HG03565 (cell line): ENCODE results near the gene KCTD2.

Experiments used
- ATAC-seq: cut with Tn5 transposase; IDR thresholded peaks from one replicate; pipeline ENCODE4 v1.9.1; 2021; ENCODE audit warnings: mild to moderate bottlenecking, moderate library complexity; ENCODE audit not compliant: unreplicated experiment

Gene KCTD2

DNA sequence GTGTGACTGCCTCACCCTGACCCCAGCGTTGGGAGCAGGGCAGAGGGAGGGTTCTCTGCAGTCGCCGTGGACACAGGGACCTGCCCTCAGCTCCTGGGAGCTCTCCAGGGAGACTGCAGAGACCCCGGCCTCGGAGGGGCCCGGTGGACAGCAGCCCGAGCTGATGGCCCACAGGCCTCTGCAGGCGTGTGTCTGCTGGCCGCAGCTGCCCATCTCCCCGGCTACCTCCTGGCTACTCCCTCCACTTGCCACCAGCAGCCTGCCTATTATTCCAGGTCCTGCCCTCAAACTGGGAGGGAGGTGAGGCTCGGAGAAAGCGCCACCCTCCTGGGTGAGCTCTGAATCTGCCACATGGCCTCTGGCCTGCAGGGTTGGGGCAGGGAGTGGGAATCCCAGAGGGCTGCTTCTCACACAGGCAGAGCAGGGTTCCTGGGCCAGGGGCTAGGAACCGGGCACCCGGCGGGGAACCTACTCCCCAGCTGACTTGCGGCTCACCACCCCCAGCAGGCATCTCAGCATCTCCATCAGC lies 47.9 kb downstream of the KCTD2 start:
- no peak for ATAC-seq

DNA sequence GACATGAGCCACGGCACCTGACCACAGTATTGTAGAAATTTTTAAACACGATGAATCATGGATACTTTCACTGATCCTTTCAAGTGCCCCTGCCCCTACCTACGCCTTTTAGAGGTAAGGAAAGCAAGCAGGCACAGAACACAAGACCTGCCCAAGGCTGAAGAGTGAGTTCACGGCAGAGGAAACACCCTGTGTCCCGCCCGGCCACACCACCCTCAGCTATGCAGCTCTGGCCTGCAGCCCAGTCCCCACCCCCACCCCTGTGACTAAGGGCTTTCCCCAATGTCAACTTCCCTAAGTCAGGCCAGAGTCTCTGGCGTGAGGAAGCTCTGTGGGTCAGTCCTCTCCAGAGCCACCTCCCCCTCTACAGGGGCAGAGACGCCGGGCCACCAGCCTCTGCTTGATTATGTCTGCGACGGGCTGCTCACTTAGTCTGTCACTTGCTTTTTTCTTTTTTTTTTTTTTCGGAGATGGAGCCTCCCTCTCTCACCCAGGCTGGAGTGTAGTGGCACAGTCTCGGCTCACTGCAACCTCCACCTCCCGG lies 49.1 kb downstream of the KCTD2 start:
- no peak for ATAC-seq

DNA sequence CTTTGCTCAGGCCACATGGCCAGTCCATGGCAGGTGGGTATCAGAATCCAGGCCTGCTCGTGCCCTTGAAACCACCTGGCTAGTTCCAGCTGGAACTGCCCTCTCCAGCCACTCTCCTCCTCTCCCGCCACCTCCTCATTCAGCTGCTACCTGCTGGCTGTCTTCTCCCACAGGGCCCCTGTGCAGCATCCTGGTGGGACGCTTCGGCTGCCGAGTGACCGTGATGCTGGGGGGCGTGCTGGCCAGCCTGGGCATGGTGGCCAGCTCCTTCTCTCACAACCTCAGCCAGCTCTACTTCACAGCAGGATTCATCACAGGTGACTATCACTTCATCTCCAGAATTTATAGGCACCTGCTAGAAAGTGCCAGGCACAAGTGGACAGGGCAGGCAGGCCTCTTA lies 50.8 kb downstream of the KCTD2 start:
- ATAC-seq: no peak

DNA sequence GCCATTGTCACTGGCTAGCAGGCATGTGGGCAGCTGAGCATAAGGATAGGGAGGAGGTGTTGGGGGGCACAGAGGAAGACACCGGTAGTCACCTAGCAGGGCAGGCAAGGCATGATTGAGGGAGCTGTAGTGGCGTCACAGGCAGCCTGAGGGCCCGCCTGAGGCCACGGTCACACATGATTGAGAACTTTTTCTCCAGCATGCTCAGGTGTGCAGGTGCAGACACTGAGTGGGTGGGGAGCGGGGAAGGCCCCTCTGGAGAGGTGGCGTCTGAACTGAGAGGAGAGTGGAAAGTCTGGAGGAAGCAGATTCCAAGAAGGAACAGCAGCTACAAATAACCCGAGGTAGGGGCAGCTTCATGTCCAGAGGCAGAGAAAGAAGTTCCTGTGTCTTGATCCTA lies 51.8 kb downstream of the KCTD2 start:
- ATAC-seq: no peak

DNA sequence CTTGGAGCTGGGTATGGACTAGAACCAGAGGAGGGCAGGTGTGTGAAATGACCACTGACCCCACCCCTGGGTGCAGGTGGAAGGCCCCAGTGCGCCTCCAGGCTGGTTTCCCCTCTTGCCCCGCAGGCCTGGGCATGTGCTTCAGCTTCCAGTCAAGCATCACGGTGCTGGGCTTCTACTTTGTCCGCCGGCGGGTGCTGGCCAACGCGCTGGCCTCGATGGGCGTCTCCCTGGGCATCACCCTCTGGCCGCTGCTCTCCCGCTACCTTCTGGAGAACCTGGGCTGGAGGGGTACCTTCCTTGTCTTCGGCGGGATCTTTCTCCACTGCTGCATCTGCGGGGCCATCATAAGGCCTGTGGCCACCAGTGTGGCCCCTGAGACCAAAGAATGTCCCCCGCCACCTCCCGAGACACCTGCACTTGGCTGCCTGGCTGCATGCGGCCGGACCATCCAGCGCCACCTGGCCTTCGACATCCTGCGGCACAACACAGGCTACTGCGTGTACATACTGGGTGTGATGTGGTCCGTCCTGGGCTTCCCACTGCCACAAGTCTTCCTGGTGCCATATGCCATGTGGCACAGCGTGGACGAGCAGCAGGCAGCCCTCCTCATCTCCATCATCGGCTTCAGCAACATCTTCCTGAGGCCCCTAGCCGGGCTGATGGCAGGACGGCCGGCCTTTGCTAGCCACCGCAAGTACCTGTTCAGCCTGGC lies 53.0 kb downstream of the KCTD2 start:
- no peak for ATAC-seq

DNA sequence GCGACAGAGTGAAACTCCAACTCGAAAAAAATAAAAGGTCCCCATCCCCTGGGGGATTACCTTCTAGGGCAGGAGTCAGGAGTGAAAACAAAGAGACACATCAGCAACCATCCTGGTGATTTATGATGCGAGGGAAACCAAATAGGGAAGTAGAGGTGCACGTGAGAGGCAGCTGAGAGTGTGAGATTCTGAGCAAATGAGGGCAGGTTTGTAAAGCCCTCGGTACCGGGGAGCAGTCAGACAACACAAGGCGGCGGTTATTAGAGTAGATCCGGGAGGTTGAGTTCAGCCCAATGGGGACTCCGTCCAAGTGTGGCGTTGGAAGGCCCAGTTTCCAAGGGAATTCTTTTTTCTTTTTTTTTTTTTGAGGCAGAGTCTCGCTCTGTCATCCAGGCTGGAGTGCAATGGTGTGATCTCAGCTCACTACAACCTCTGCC lies 55.4 kb downstream of the KCTD2 start:
- ATAC-seq: no peak

DNA sequence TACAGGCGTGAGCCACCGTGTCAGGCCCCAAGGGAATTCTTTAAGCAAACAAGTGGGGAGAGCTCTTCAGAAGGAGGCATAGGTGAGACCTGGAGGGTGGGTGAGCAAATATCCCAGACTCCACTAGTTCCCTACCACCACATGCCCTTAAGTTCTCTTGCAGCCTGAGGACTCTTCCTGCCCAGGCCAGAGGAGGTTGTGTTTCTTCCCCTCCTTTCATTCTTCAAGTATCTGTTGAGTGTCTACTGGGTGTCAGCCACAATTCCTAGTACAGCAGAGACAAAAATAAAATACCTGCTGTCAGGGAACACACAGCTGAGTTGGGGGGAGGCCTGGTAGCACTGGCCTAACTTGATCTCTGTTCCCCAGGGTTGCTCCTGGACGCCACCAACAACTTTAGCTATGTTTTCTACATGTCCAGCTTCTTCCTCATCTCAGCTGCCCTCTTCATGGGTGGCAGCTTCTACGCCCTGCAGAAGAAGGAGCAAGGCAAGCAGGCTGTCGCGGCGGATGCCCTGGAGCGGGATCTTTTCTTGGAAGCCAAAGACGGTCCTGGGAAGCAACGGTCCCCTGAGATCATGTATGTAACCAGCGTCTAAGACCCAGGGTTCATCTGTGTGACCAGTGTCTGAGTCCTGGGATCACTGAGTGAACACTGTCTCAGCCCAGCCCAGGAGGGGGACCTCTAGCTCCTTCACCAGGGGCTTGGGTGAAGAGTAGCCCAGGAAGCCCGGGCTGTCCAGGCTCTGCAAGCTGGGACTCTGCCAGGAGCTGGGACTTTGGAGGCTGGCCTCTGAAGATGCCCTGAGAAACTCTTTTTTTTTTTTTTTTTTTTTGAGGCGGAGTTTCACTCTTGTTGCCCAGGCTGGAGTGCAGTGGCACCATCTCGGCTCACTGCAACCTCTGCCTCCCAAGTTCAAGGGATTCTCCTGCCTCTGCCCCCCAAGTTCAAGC lies 56.9 kb downstream of the KCTD2 start:
- no peak for ATAC-seq

DNA sequence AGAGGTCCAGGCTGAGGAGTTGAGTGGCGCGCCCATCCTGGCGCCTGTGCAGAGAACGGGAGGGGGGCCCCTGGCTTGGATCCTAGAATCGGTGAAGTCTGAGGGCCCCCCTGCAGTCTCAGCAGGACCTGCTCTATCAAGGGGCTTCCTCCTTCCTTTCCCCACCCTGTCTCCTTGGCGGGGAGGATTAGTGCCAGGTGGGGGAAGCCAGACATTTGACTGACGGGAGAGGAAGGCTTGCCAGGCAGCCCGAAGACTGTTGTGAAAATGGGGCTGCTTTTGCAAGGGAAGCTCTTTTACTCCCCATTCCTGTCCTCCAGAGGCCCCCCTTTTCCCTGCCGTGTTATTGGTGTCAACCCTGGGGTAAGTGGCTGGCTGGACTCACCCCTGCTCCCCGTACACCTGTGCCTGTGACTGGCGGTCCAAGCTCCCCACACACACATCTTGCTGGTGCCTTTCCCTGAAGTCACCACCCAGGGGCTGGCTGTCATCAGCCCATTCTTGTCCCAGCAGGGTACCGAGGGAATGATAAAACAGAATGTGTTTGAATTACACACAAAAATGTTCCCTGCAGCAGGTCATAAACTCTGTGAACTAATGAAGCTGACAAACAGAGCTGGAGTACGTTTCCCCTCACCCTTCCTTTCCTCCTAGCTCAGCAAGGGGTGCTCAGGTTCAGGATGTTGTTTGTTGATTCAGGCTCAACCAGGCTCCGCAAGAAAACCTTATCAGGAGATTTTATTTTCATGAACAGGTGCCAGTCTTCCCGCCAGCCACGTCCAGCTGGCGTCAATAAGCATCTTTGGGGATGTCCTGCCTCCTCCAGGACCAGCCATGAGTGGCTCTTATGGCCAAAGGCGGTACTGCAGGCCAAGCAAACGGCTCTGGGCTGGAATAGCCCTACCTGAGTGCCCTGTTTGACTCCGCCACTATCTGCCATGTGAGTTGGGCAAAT lies 58.4 kb downstream of the KCTD2 start:
- ATAC-seq: no peak

DNA sequence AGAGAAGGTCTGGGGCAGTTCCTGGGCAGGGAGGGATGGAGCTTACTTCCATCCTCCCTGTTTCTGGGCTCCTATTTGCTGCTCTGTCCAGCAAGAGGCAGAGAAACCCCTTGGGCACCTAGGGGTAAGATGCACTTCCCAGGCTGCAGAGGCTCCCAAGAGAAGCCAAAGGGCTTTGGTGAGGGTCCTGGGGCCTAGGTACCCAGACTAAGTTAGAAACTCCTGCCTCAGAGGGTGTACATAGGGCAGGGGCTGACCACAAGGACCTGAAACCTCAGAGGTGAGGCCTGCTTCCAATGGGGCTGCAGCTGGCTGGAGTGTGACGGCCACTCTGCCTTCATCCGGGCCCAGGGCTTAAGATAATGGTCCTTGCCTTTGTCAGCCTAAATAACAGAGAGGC lies 61.2 kb downstream of the KCTD2 start:
- ATAC-seq: no peak

DNA sequence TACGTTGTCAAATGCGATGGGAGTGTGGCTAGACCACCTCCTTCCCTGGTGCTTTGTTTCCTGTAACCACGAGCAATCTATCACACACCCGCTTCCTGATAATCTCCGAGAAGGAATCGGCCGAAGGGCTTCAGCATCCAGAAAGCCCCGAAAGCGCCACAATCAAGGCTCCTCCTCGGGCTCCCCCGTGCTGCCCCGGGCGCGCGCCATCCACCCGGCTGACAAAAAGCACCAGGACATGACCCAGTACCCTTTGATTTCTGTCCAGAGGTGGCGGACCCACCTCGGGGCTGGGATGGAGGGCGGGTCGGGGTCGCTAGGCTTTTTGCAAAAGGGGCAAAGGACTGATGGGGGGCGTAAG lies 62.0 kb downstream of the KCTD2 start:
- ATAC-seq: no peak

DNA sequence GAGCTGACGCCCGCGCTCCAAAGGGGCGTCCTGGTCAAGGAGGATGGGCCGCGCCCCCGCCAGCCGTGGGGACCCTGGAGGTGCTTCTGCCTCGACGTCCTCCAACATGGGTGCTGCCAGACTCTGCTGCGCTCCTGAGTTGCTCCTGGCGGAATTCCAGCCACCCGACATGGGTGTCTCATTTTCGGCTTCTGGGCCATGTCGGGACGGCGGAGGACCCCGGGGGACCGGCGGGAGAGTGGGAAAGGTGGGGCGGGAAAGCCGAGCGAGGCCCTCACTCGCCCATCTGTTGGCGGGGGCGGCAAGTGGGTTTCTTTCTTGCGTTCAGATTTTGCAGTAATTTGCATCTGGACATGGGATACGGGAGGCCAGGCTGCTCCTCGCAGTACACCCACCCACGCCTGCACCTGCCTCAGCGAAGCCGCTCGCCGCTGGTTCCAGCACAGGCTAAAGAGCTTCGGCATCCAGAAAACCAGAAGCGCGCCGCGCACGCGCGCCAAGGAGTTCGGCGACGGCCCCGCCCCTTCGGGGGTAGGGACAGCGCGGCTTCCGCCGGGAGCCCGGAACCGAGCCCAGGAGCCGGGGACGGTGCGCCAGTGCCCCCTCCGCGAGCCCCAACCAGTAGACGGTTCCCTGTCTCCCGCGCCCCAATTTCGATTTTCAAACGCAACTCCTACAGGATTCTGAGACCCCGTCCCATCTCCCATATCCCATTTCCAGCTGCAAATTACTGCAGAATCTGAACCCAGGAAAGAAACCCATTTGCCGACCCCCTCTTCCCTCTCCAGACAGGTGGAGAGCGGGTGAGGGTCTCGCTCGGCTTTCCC lies 62.6 kb downstream of the KCTD2 start, which contains the start of gene ARMC7:
Gene ARMC7 (plus strand): TSS at position 563 of the 827 bp plus-strand sequence. CDS start 320 bp downstream, outside the sequence.
- peak; percentile 67 for ATAC-seq

DNA sequence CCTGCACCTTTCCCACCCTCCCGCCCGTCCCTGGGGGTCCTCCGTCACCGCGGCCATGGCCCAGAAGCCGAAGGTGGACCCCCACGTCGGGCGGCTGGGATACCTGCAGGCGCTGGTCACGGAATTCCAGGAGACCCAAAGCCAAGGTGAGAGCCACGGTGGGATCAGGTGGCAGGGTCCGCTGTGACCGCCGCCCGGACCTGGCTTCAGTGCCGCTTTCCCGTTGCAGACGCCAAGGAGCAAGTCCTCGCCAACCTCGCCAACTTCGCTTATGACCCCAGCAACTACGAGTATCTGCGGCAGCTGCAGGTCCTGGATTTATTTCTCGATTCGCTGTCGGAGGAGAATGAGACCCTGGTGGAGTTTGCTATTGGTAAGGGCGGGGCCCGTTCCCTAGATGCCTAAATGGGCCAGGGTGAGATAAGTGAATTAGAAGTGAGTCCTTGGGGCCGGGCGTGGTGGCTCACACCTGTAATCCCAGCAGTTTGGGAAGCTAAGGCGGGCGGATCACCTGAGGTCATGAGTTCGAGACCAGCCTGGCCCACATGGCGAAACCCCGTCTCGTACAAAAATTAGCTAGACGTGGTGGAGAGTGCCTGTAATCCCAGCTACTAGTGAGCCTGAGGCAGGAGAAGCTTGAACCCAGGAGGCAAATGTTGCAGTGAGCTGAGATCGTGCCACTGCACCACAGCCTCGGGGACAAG lies 63.4 kb downstream of the KCTD2 start:
- ATAC-seq: no peak

DNA sequence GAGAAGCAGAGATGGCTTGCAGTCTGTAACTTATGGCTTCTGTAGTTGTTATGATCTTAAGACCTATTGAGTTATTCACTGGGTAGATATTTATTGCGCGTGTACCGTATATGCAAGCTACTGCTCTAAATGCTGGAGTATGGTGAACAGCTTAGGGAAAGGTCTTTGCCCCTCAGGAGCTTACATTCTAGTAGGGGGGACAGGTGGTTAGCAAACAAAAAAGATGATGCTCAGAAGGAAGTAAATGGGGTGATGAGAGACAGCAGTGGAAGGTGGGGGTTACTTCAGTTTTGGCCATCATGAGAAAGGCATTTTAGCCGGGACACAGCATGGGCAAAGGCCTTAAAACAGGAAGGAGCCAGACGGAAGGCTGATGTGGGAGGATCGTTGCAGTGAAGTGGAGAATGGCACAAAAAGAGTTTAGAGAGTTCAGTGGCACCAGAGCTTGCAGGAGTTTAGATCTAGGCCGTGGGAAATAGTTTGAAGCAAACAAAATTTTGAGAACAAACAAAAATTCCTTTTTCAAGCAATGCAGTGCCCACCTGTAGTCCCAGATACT lies 64.8 kb downstream of the KCTD2 start:
- no peak for ATAC-seq

DNA sequence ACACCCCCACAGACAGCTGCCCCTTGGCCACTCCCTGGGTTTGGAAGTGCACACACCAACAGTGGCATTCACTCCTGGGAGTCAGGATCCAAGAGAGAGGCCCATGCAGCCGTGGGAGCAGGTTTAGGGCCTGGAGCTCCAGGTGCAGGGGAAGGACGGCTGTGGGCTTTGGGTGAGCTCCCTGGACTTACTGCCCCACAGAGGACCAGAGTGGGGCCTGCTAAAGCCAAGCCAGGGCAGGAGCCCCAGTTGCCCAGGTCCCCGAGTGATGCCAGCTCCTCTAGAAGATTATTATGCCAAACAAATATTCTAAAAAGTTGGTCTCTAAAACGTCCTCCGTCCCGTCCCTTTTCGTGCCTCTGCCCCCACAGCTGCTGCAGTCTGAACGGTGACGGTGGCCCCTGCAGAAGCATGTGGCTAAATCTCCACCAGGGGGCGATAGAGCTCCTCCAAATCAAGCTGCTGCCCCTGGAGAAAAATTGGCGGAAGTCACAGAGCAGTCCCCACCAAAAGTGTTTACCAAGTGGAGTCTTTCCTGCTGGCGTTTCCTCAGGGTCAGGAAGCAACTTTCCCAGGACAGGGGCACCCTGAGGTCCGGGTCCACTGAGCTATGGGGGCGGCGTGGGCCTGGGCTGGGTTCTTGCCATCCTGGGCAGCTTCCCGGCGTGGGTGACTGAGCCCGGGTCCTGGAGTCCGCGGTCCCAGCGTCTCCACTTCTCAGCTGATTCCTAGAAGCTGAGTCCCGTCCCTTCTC lies 67.0 kb downstream of the KCTD2 start:
- ATAC-seq: no peak

DNA sequence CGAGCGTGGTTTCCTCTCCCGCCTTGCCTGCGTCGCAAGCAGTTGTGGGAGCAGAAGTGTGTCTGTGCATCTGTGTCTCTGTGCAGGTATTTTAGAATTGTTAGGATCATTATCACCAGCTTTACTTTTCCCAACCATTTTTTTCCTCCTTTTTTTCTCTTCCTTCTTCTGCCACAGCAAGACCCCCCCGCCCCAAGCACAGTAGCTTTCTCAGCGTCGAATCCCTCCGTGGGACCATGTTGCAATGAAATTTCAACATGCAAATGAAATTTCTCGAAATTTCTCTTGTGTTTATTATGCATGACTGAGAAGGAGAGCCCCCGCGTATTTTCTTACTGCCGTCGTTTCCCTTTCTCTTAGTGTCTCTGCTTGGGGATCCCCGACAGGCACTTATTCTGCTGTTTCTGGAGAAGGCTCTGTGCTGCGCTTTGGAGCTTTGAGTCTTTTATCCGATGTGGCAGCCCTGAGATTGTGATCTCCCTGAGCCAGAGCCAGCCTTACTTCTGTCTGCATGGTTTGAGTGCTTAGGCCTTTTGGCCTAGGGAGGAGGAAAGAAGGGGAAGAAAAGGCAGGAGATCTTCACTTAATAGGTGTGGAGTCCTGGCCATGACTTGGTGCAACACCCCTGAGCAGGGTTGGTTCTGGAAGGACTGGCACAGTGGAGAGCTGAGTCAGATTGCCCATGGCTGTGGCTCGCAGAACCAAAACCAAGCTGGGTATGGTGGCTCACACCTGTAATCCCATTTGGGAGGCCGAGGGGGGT lies 67.7 kb downstream of the KCTD2 start:
- no peak for ATAC-seq
